GM21390 (cell line): Measurements from ENCODE around the gene TRIM10.
A peak's percentile ranks its signal among the peaks of the same experiment; 100 is the strongest.

Source experiments
- ATAC-seq: cut with Tn5 transposase; IDR thresholded peaks from one replicate; pipeline ENCODE4 v1.9.1; 2021; ENCODE audit not compliant: unreplicated experiment

The TRIM10 gene, protein sequence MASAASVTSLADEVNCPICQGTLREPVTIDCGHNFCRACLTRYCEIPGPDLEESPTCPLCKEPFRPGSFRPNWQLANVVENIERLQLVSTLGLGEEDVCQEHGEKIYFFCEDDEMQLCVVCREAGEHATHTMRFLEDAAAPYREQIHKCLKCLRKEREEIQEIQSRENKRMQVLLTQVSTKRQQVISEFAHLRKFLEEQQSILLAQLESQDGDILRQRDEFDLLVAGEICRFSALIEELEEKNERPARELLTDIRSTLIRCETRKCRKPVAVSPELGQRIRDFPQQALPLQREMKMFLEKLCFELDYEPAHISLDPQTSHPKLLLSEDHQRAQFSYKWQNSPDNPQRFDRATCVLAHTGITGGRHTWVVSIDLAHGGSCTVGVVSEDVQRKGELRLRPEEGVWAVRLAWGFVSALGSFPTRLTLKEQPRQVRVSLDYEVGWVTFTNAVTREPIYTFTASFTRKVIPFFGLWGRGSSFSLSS

DNA sequence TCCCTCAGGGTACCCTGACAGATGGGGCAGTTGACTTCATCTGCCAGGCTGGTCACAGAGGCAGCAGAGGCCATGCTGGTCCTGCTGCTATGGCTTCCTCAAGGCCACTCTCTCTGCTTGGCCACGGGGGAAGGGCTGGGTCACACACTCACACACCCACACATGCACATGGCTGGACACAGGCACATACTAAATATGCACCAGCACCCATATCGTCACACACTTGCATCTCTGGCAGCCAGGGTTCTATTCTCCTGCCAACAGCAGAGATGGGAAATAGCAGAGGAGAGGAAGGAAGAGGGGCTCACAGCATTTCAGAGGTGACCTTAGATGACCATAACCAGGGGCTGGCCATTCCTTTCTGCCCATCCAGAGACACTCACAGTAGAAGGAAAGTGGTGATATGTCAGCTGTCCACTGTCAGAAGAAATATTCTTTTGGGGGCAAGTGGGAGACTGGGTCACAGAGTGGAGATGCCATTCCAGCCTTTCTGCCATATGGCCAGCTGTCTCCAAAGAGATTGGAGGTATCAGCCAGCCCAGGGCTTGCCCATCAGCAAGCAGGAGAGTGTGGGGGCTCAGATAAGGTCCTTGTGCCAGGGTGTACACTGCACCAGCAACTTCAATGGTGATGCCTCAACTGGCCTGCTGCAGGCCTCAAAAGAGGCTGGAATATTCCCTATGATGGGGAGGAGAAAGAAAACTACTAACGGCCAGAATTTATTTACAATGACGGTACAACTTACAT lies at the start of gene TRIM10:
TSS of gene TRIM10 (minus strand) at position 427 of the 747 bp plus-strand sequence. CDS start at position 74, 353 bp downstream.
- no peak for ATAC-seq

DNA sequence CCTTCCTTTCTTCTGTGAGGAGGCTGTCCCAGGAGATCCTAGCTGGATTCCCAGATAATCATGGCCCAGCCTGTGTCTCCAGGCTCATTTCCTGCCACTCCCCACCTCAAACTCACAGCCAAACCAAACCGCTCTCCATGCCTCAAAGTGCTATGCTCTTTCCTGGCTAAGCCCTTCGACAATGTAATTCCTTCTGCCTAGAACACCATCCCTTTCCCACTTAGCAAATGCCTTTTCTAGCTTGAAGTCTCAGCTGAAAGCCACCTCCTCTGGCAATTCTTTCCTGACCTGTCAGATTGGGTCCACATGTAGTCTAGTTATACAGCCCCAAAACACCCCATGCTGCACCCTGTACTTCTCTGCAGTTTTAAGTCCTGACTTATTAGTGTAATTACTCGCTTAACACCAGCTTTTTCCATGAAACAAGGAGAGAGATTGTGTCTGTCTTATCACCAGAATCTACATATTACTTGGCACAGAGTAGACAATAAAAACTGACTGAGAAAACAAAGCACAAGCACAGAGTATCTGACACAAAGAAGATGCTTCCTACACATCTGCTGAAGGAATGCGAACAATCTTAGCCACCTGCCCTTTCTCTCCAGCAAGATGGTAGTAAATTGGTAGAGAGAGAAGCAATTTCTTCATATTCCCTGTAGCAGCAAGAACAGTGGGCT lies 46.7 kb upstream of the TRIM10 start:
- ATAC-seq = no peak

GRCh38 chr6:30206799-30207618 lies 46.0 kb upstream of the TRIM10 start:
- ATAC-seq = no peak

DNA sequence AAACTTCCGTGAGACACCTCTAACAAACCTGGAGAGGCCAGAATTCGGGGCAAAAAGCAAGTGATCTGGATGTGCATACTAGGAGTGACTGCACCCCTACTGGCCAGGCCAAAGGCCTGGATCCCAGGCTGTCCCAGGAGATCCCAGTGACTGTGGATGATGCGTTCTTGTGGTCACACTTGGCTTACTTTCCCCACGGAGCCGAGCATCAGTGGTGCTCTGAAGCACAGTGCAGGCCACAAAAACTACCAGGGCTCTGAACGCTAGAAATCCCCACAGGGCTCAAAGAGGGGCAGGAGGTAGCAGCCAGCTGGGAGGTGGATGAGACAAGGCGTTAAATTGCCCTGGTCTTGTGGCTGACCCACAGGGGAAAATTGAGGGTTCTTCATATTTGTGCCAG lies 45.1 kb upstream of the TRIM10 start:
- ATAC-seq = no peak

GRCh38 chr6:30204116-30204515 lies 43.1 kb upstream of the TRIM10 start:
- ATAC-seq = no peak

- ATAC-seq = no peak
Observed at GRCh38 chr6:30202366-30202765, 41.4 kb upstream of the TRIM10 start.

DNA sequence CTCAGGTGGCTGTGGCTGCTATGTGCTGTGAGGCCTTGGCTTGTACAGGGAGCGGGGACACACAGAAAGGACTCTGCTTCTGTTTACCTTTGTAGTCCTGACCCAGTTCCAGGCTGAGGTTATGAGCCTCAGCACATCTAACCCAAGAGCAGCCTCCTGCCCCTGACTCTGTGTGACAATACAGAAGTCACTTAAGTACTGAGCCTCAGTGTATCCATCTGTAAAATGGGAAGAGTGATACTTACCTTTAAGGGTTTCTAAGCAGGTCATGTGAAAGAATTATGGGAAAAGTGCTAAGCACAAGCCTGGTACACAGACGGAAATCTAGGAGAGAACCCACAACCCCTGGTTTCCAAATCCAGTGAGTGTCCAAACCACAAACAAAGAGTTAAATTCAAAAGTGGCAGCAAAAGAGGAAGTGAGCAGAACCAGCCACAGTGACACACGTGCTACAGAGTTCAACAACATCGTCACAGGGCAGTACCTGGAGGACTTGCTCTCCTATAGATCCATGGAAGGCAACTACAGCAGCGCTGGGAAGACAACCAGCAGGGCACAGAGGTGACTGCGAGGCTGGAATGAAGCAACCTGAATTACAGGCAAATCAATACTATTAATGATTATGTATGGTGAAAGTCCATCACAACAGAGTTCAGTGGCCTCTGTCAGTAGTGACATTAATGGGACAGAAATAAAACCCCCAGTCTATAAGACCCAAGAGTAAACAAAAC lies 39.7 kb upstream of the TRIM10 start:
- ATAC-seq = peak; percentile 74

DNA sequence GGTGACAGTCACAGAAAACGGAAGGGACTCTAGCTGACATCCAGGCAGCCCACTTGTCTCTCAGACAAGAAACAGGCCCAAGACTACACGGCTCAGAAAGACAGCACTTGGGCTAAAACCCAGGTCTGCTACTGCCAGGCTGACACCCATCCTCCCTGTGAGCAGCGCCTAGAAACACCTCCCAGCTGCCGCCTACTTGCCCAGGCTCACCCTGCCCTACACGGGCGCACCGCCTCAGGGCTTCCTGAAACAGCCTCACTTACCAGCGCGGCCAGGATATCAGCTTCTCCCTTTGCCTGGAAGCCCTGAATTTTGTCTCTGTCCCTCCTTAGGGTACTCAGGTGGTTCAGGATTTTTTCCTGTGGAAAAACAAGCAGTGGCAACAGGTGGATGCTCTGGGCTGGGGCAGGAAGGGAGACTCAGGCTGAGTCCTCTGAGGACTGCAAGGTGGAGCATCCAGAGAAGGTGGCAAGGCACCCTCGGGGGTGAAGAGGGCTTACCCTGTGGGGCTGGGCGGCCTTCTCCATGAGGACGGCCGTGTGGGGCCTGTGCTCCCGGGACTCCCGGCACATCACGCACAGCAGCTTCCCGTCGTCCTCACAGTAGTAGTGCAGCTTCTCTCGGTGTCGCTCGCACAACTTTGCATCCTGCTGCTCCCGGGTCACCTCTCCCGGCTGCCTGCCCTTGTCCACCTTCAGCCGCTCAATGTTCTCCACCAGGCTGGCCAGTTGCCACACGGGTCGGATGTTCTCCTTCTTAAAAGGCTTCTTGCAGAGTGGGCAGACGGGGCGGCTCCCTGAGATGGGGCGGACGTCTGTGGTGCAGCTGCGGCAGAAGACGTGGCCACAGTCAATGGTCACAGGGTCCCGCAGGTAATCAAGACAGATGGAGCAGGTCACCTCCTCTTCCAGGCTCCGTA lies 37.4 kb upstream of the TRIM10 start:
- no peak for ATAC-seq

DNA sequence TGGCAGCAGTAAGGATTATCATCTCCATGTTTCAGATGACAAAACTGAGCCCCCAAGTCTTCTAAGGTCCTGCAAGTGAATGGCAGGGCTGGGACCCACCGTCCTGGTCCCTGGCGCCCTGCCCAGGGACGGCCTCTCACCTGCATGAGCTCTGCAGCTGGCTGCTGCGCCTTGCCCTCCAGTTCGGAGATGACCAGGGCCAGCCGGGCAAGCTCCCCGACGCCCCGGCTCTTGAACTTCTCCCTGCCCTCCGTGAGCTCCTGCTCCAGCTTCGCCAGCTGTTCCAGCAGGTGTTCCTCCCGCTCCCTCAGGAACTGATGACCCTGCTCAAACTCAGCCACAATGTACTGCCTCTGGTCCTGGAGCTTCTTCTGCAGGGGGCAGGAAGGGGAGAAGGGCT lies 35.4 kb upstream of the TRIM10 start:
- no peak for ATAC-seq

DNA sequence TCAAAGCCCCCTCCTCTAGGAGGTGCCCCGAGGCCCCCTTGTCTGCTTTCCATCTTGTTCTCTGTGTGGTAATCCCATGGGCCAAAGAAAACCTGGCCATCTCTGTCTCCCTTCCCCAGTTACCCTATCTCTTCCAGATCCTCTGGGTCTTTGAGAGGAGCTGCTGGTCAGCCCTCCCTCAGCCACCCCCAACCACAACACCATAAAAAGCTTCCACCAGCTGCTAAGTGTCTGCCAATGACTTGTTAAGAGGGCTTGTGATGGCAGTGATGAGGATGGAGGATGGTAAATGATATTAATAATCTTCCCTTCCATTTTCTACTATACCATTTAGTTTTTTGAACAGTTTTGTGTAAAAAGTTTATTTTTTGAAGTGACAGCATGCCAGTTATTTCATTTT lies 34.9 kb upstream of the TRIM10 start:
- ATAC-seq = no peak

- ATAC-seq = no peak
Observed at GRCh38 chr6:30194797-30195690, 34.0 kb upstream of the TRIM10 start.

DNA sequence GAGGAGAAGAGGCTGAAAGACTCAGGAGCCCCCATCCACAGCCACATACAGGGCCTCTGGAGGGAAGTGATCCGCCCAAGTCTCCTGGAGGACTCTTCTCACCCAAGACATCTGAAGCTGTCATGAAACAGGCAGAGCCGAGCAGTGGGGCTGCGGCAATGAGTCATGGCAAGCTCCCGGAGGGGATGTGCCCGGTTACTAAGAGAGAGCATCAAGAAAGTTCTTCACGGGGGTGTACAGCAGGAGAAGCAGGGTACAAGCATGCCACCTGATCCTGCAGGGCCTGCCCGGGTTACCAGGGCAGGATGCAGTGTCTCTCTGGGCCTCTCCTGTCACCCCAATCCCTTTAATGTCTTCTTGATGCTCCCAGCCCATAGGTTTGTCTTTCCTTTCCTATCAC lies 31.1 kb upstream of the TRIM10 start:
- no peak for ATAC-seq

DNA sequence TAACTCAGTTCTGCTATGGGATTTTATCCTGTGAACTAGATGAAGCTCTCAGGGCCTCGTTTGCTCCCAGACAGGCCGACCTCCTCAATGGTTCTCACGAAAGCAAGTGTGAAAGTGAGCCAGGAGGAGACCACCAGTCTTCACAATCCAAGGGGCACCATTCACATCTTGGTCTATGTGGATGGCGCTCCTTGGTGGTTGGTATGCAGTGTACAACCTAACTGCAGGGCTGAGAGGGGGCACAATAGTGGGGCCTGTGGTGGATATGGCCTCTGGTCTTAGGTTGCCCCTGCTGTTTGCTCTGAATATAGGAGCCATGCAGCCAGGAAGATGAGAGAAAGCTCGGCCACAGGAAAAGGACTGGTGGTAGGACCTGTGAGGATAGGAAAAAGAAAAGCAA lies 27.5 kb upstream of the TRIM10 start:
- no peak for ATAC-seq

DNA sequence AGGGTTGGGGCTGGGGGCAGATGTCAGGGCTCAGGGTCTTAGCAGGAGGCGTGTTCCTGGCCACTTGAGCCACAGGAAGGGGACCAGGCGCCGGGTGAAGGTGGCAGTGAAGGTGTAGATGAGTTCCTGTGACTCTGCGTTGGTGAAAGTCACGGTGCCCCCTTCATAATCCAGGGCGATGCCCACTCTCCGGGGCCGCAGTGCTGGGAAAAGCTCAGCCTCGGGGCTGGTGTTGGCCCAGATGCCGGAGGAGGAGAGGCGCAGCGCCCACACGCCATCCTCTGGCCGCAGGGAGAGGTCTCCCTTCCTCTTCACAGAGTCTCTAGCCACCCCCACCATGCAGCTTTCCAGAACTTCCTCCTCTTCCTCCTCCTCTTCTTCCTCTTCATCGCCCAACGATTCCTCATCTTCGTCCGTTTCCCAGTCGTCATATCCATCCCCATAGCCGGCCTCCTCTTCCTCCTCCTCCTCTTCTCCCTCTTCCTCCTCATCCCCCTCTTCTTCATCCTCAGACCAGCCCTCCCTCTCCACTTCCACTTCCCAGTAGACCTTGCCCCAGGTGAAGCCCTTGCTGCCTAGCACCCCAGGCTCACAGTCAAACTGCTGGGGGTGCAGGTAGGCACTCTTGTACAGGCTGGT lies 25.0 kb upstream of the TRIM10 start:
- no peak for ATAC-seq

- ATAC-seq = no peak
Observed at GRCh38 chr6:30184417-30185031, 23.5 kb upstream of the TRIM10 start.

GRCh38 chr6:30180145-30180544 lies 19.1 kb upstream of the TRIM10 start:
- no peak for ATAC-seq

GRCh38 chr6:30178837-30179236 lies 17.8 kb upstream of the TRIM10 start:
- no peak for ATAC-seq
